T-helper 2 cell treated with Interferon-gamma antibody and Interleukin-4, amounts not matched to agents 100 ng/mL and 5 ng/mL, for 36 hours (primary cell): Measurements from ENCODE around the gene FMO1. TPM values are rescaled to one million over a fixed set of nuclear protein-coding genes. Genes with fewer than 3 reads are reported as not detected.
"Not testable (repeated sequence)": the region's sequence is repeated elsewhere in the genome, so short reads cannot be mapped to it uniquely, and the experiment has no call there.

ENCODE experiments used
- intact Hi-C: fragments of 100-400 bp; cut with micrococcal nuclease; formaldehyde crosslinking; loops from one replicate; pipeline ENCODE4 v1.15.1; 2023
- total RNA-seq: library from RNA; stranded (reverse); gene quantifications from 2 replicates; pipeline ENCODE4 v1.2.3, GENCODE V29; 2022

FMO1 gene
- total RNA-seq, 1 donor from 2014 or later, result not detected

- intact Hi-C loops, result not testable (repeated sequence)
These were observed 12.1 kb upstream of the FMO1 start for GRCh38 chr1:171236231-171236630.

- intact Hi-C loops, result no loop called here
These were observed 4.4 kb upstream of the FMO1 start for GRCh38 chr1:171243878-171244277.

GRCh38 chr1:171245458-171246064 lies 2.7 kb upstream of the FMO1 start:
- intact Hi-C loops, result loop anchor here (1.0 kb wide), 1 partner anchor 68 kb away; no protein-coding TSS in a partner anchor

- intact Hi-C loops, result no loop called here
These were observed 793 bp upstream of the FMO1 start for GRCh38 chr1:171247501-171247900.

GRCh38 chr1:171248841-171249240 lies 547 bp downstream of the FMO1 start:
- intact Hi-C loops, result no loop called here

- intact Hi-C loops, result no loop called here
These were observed 2.0 kb downstream of the FMO1 start for GRCh38 chr1:171250263-171250662.

GRCh38 chr1:171251042-171251951 lies 3.0 kb downstream of the FMO1 start:
- intact Hi-C loops, result no loop called here

- intact Hi-C loops, result no loop called here
These were observed 3.6 kb downstream of the FMO1 start for GRCh38 chr1:171251952-171252300.

GRCh38 chr1:171252482-171252881 lies 4.2 kb downstream of the FMO1 start:
- intact Hi-C loops, result no loop called here

- intact Hi-C loops, result no loop called here
These were observed 6.6 kb downstream of the FMO1 start for GRCh38 chr1:171254859-171255258.

- intact Hi-C loops, result no loop called here
These were observed 8.8 kb downstream of the FMO1 start for GRCh38 chr1:171256940-171257606.

GRCh38 chr1:171257607-171258076 lies 9.3 kb downstream of the FMO1 start:
- intact Hi-C loops, result no loop called here

GRCh38 chr1:171258429-171258828 lies 10.1 kb downstream of the FMO1 start:
- intact Hi-C loops, result no loop called here

GRCh38 chr1:171258943-171259342 lies 10.6 kb downstream of the FMO1 start:
- intact Hi-C loops, result no loop called here

GRCh38 chr1:171261336-171261735 lies 13.0 kb downstream of the FMO1 start:
- intact Hi-C loops, result no loop called here

- intact Hi-C loops, result no loop called here
These were observed 15.6 kb downstream of the FMO1 start for GRCh38 chr1:171263901-171264300.

- intact Hi-C loops, result no loop called here
These were observed 17.4 kb downstream of the FMO1 start for GRCh38 chr1:171265686-171266085.

- intact Hi-C loops, result no loop called here
These were observed 18.6 kb downstream of the FMO1 start for GRCh38 chr1:171266930-171267329.

- intact Hi-C loops, result no loop called here
These were observed 19.1 kb downstream of the FMO1 start for GRCh38 chr1:171267391-171267790.

GRCh38 chr1:171270806-171271205 lies 22.5 kb downstream of the FMO1 start:
- intact Hi-C loops, result no loop called here

GRCh38 chr1:171277534-171277933 lies 29.2 kb downstream of the FMO1 start:
- intact Hi-C loops, result no loop called here

- intact Hi-C loops, result no loop called here
These were observed 30.9 kb downstream of the FMO1 start for GRCh38 chr1:171279234-171279633.
